Loucy (cell line): ENCODE measurements around the gene TET3.

Experiments
- H2AFZ ChIP-seq: fragments of 200-600 bp; sonication (generic); 2 replicates; pipeline ENCODE4 v1.6.0; 2016; ENCODE audit warnings: antibody characterized with exemption, mild to moderate bottlenecking, low read length, moderate library complexity
- H3F3A ChIP-seq: fragments of 200-600 bp; 2 replicates; pipeline ENCODE4 v1.6.0; 2016; ENCODE audit warnings: antibody characterized with exemption, low read depth, mild to moderate bottlenecking
- H3K27me3 ChIP-seq: fragments of 200-600 bp; sonication (generic); 2 replicates; pipeline ENCODE4 v1.6.1; 2014; ENCODE audit warnings: low read length, mild to moderate bottlenecking; ENCODE audit not compliant: insufficient read depth, poor library complexity, severe bottlenecking
- H3K36me3 ChIP-seq: fragments of 200-600 bp; sonication (generic); 2 replicates; pipeline ENCODE4 v1.6.1; 2016; ENCODE audit warnings: low read length; ENCODE audit not compliant: insufficient read depth
- H3K4me1 ChIP-seq: fragments of 200-600 bp; sonication (generic); 2 replicates; pipeline ENCODE4 v1.5.1; 2014; ENCODE audit warnings: low read length, mild to moderate bottlenecking; ENCODE audit not compliant: insufficient read depth, poor library complexity, severe bottlenecking
- H3K4me2 ChIP-seq: fragments of 200-600 bp; sonication (generic); 2 replicates; pipeline ENCODE4 v1.6.0; 2014; ENCODE audit warnings: antibody characterized with exemption, low read length, low read depth, mild to moderate bottlenecking; ENCODE audit not compliant: poor library complexity, severe bottlenecking
- H3K4me3 ChIP-seq: fragments of 200-600 bp; sonication (generic); 2 replicates; pipeline ENCODE4 v1.5.1; 2014; ENCODE audit warnings: low read length, mild to moderate bottlenecking, mixed read lengths; ENCODE audit not compliant: poor library complexity, severe bottlenecking
- H3K79me2 ChIP-seq: fragments of 200-600 bp; sonication (generic); 2 replicates; pipeline ENCODE4 v1.6.1; 2014; ENCODE audit warnings: low read length; ENCODE audit not compliant: insufficient read depth
- H3K9ac ChIP-seq: fragments of 200-600 bp; sonication (generic); 2 replicates; pipeline ENCODE4 v1.6.0; 2014; ENCODE audit warnings: mild to moderate bottlenecking, low read depth, low read length, moderate library complexity; ENCODE audit not compliant: poor library complexity, severe bottlenecking
- H3K9me2 ChIP-seq: fragments of 200-600 bp; sonication (generic); replicated peaks from 2 replicates; pipeline ENCODE4 v1.6.1; 2016; ENCODE audit warnings: low read depth, low read length, mixed read lengths
- H3K9me3 ChIP-seq: fragments of 200-600 bp; sonication (generic); 2 replicates; pipeline ENCODE4 v1.6.1; 2014; ENCODE audit warnings: mild to moderate bottlenecking, antibody characterized with exemption, low read length, low read depth; ENCODE audit not compliant: insufficient read depth
- H4K20me1 ChIP-seq: fragments of 200-600 bp; sonication (generic); 2 replicates; pipeline ENCODE4 v1.6.0; 2014; ENCODE audit warnings: antibody characterized with exemption, low read length, mild to moderate bottlenecking; ENCODE audit not compliant: insufficient read depth, poor library complexity, severe bottlenecking
- CTCF ChIP-seq: fragments of 200-600 bp; sonication (generic); conservative IDR thresholded peaks from 2 replicates; pipeline ENCODE4 v1.5.1; 2014; ENCODE audit warnings: mild to moderate bottlenecking, antibody characterized with exemption, low read length
- EZH2phosphoT487 ChIP-seq: fragments of 200-600 bp; IDR thresholded peaks from 2 replicates; pipeline ENCODE4 v1.6.1; 2018; ENCODE audit warnings: antibody characterized with exemption, mild to moderate bottlenecking, moderate library complexity, borderline replicate concordance

The TET3 gene

DNA sequence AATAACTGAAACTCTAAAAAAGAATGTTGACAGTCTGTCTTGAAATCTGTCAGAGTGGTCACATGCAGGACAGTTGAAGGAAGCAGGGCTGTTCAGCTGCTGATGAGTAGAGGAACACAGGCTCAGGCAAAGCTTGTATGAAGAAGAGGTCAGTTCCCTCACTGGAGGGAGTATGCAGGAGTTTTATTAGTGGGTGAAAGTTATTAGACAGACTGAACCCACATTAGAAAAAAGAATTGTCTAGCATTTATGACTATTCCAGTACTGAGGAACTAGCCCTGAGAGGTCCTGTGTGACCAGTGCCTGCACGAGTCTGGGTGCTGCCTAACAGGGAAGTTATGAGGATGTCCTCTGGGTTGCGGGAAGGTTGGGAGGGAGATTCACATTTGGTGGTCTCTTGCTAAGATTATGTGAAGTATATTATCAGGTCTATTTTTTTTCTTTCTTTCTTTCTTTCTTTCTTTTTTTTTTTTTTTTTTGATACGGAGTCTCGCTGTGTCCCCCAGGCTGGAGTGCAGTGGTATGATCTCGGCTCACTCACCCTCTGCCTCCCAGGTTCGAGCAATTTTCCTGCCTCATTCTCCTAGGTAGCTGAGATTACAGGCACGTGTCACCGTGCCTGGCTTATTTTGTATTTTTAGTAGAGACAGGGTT is 9.6 kb downstream of the TET3 start:
- peaks cover 72% of the 10 kb centered on the region for H3K4me1 ChIP-seq

GRCh38 chr2:73995810-73996209 is 11.1 kb downstream of the TET3 start:
- peaks cover 62% of the 10 kb centered on the region for H3K4me1 ChIP-seq
- H3K79me2 ChIP-seq = peaks cover 100% of the 10 kb centered on the region
- H3K27me3 ChIP-seq = no peaks in the 10 kb centered on the region
- no peaks in the 10 kb centered on the region for H3K9me2 ChIP-seq
- peaks cover 19% of the 10 kb centered on the region; the same call in 1 of the 2 replicates for H3K36me3 ChIP-seq
- no peak overlapping the region for H2AFZ ChIP-seq
- H3K9me3 ChIP-seq = no peaks in the 10 kb centered on the region
- no peaks in the 10 kb centered on the region for H3F3A ChIP-seq
- H4K20me1 ChIP-seq = peaks cover 98% of the 10 kb centered on the region
- H3K4me2 ChIP-seq = peak overlapping the region; percentile 27
- no peak overlapping the region for H3K9ac ChIP-seq
- no peak overlapping the region for H3K4me3 ChIP-seq
- TF ChIP-seq EZH2phosphoT487 = no peak
- peak; percentile 61 for TF ChIP-seq CTCF

More for the DNA sequence above, 9.6 kb downstream of the TET3 start:
- no peaks in the 10 kb centered on the region for H3K9me3 ChIP-seq
- peaks cover 98% of the 10 kb centered on the region for H4K20me1 ChIP-seq
- peaks cover 100% of the 10 kb centered on the region for H3K79me2 ChIP-seq
- TF ChIP-seq EZH2phosphoT487 = no peak
- no peak for TF ChIP-seq CTCF
- no peak overlapping the region for H2AFZ ChIP-seq
- no peaks in the 10 kb centered on the region for H3K9me2 ChIP-seq
- peak overlapping the region; percentile 25 for H3K9ac ChIP-seq
- no peaks in the 10 kb centered on the region for H3K27me3 ChIP-seq
- H3K36me3 ChIP-seq = peaks cover 17% of the 10 kb centered on the region; the same call in 1 of the 2 replicates
- H3F3A ChIP-seq = no peaks in the 10 kb centered on the region
- peak overlapping the region; percentile 96 for H3K4me2 ChIP-seq
- H3K4me3 ChIP-seq = peak overlapping the region; percentile 49

DNA sequence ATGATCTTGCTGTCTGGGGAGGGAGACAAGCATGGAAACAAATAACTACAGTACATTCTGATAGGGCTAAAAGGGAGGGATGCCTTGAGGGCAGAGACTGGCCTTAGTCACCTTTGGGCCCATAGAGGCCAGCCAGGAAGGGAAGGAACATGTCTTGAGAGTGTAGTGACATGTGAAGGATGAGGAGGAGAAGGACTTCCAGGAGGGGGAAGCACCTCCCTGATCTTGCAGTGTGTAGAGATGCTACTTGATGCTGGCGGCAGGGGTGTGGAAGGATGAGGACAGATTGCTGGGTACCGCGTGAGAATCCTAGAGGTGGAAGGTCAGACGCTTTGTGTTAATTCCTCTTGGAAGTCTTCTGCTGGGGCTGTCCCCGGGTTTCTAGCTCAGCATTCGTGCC is 13.1 kb downstream of the TET3 start:
- Histone ChIP-seq H2AFZ (no peak overlapping the region), H3K36me3 (peaks cover 24% of the 10 kb centered on the region; the same call in 1 of the 2 replicates), H3K9me2 (no peaks in the 10 kb centered on the region), H3K4me3 (no peak overlapping the region), H3K4me1 (peaks cover 56% of the 10 kb centered on the region), H3K79me2 (peaks cover 98% of the 10 kb centered on the region), H3K9me3 (no peaks in the 10 kb centered on the region), H3K9ac (no peak overlapping the region), H3F3A (no peaks in the 10 kb centered on the region), H4K20me1 (peaks cover 96% of the 10 kb centered on the region), H3K4me2 (peak overlapping the region; percentile 35), H3K27me3 (no peaks in the 10 kb centered on the region)
- TF ChIP-seq CTCF (peak; percentile 38), EZH2phosphoT487 (no peak)
